Measurements from ENCODE around the gene FGF1. TPM values are rescaled to one million over a fixed set of nuclear protein-coding genes. Genes with fewer than 3 reads are reported as not detected.

The FGF1 gene
- total and polyA plus RNA-seq, 10 donors = 0.32 to 12.9 (median 2.6) TPM

DNA sequence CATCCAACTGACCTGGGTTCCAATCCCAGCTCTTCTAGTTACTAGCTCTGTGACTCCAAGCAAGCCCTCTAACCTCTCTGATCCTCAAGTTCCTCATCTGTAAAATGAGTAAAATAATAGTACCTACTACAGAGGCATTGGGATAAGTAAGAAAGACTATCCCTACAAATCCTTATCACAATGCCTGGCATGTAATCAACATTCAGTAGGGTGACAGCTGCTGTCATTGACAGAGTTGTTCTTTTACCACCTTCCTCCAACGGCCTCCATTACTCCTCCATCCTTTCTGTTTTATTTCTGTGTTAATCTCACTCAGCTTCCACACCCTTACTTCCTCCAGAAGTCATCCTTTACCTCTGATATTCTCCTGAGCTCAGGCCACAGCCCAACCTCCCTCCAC lies 40.4 kb downstream of the FGF1 start:
- DNase-seq = no peak
- intact Hi-C loops (cut with DNase I; ENCODE audit: low total_unique reads) = no loop called here
- no peaks in the 10 kb centered on the region for H3K9me3 ChIP-seq
- no peak overlapping the region for H3K4me3 ChIP-seq
- WGBS, 5 donors = 45 to 70% (median 57%) methylated on average over 1 of the region's 1 CpG
- peak overlapping the region in 2 of 8 donors; percentile 26 to 38 for H3K27ac ChIP-seq
- H3K4me1 ChIP-seq = peaks cover 0 to 6% (median 0%) of the 10 kb centered on the region in 6 donors
- H3K36me3 ChIP-seq = no peaks in the 10 kb centered on the region
- TF ChIP-seq POLR2AphosphoS5 (IDR thresholded peaks at IDR 0.05) (no peak), POLR2A (IDR thresholded peaks at IDR 0.05) (no peak)
- TF ChIP-seq, protein P1, sequence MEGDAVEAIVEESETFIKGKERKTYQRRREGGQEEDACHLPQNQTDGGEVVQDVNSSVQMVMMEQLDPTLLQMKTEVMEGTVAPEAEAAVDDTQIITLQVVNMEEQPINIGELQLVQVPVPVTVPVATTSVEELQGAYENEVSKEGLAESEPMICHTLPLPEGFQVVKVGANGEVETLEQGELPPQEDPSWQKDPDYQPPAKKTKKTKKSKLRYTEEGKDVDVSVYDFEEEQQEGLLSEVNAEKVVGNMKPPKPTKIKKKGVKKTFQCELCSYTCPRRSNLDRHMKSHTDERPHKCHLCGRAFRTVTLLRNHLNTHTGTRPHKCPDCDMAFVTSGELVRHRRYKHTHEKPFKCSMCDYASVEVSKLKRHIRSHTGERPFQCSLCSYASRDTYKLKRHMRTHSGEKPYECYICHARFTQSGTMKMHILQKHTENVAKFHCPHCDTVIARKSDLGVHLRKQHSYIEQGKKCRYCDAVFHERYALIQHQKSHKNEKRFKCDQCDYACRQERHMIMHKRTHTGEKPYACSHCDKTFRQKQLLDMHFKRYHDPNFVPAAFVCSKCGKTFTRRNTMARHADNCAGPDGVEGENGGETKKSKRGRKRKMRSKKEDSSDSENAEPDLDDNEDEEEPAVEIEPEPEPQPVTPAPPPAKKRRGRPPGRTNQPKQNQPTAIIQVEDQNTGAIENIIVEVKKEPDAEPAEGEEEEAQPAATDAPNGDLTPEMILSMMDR (IDR thresholded peaks at IDR 0.05 in 8 of 11, conservative IDR thresholded peaks at IDR 0.05 in 3 of 11) = no peak
- H3K27me3 ChIP-seq (replicated peaks in 1 of 7) = no peaks in the 10 kb centered on the region

- Histone ChIP-seq H3K27ac (peak overlapping the region in 3 of 8 donors; percentile 10 to 38 (median 26)), H3K36me3 (no peaks in the 10 kb centered on the region), H3K4me1 (peaks cover 0 to 6% (median 0%) of the 10 kb centered on the region in 6 donors), H3K4me3 (no peak overlapping the region), H3K9me3 (no peaks in the 10 kb centered on the region), H3K27me3 (replicated peaks in 1 of 7) (no peaks in the 10 kb centered on the region)
- no peak for TF ChIP-seq POLR2AphosphoS5 (IDR thresholded peaks at IDR 0.05)
- TF ChIP-seq POLR2A (IDR thresholded peaks at IDR 0.05) = no peak
- TF ChIP-seq, protein P1 (IDR thresholded peaks at IDR 0.05 in 8 of 11, conservative IDR thresholded peaks at IDR 0.05 in 3 of 11) = no peak
- 57 to 82% (median 77%) methylated on average over 10 of the region's 10 CpGs for WGBS, 5 donors
- intact Hi-C loops (cut with DNase I; ENCODE audit: low total_unique reads) = no loop called here
- DNase-seq = no peak
Observed at GRCh38 chr5:142644640-142645361, 41.1 kb downstream of the FGF1 start.

- Histone ChIP-seq H3K9me3 (no peaks in the 10 kb centered on the region), H3K4me3 (no peak overlapping the region), H3K4me1 (peaks cover 0 to 6% (median 0%) of the 10 kb centered on the region in 6 donors), H3K27me3 (replicated peaks in 1 of 7) (no peaks in the 10 kb centered on the region), H3K36me3 (no peaks in the 10 kb centered on the region), H3K27ac (no peak overlapping the region)
- no peak for DNase-seq
- TF ChIP-seq POLR2A (IDR thresholded peaks at IDR 0.05) (no peak), POLR2AphosphoS5 (IDR thresholded peaks at IDR 0.05) (no peak)
- TF ChIP-seq, protein P1 (IDR thresholded peaks at IDR 0.05 in 8 of 11, conservative IDR thresholded peaks at IDR 0.05 in 3 of 11) = no peak
- 73 to 93% (median 79%) methylated on average over 5 of the region's 5 CpGs for WGBS, 5 donors
- intact Hi-C loops (cut with DNase I; ENCODE audit: low total_unique reads) = no loop called here
Observed at GRCh38 chr5:142644127-142644526, 41.8 kb downstream of the FGF1 start.

DNA sequence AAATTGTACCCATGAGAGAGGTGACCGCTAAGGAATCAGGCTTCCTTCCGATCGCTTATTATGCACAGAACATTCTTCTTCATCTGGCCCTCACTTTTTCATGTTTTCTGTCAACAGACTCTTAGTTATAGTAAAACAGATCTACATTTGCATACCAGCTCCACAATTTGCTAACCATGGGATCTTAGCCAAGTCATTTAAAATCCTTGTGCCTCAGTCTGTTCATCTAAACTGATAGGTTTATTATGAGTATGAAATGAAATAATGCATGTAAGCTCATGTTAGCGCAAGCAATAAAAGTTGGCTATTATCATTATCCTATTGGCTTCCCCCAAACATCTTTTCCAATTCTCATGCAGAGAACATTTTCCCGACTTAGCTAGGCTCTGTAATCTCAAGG lies 42.3 kb downstream of the FGF1 start:
- Histone ChIP-seq H3K9me3 (no peaks in the 10 kb centered on the region), H3K4me3 (no peak overlapping the region), H3K36me3 (no peaks in the 10 kb centered on the region), H3K27ac (no peak overlapping the region), H3K27me3 (replicated peaks in 1 of 7) (no peaks in the 10 kb centered on the region), H3K4me1 (peaks cover 0 to 6% (median 0%) of the 10 kb centered on the region in 6 donors)
- intact Hi-C loops (cut with DNase I; ENCODE audit: low total_unique reads) = no loop called here
- no peak for TF ChIP-seq POLR2AphosphoS5 (IDR thresholded peaks at IDR 0.05)
- TF ChIP-seq, protein P1 (IDR thresholded peaks at IDR 0.05 in 8 of 11, conservative IDR thresholded peaks at IDR 0.05 in 3 of 11) = no peak
- no peak for TF ChIP-seq POLR2A (IDR thresholded peaks at IDR 0.05)
- 82 to 88% (median 85%) methylated on average over 5 of the region's 5 CpGs for WGBS, 5 donors
- no peak for DNase-seq
